HEK293 (cell line): Measurements from ENCODE around the gene PIK3CA.

Experiments
- ATF2 ChIP-seq: fragments of 450-650 bp; formaldehyde crosslinking; IDR thresholded peaks from 2 replicates; pipeline ENCODE4 v1.5.1; 2016; ENCODE audit warnings: missing biosample characterization, missing genetic modification characterization, low read depth
- FEZF1 ChIP-seq: fragments of 450-650 bp; formaldehyde crosslinking; IDR thresholded peaks from 2 replicates; pipeline ENCODE4 v1.5.1; 2016; ENCODE audit warnings: missing biosample characterization, missing genetic modification characterization
- KLF16 ChIP-seq: fragments of 450-650 bp; formaldehyde crosslinking; IDR thresholded peaks from 2 replicates; pipeline ENCODE4 v1.5.1; 2017; ENCODE audit warnings: missing biosample characterization, missing genetic modification characterization
- MYNN ChIP-seq: fragments of 450-650 bp; formaldehyde crosslinking; IDR thresholded peaks from 2 replicates; pipeline ENCODE4 v1.5.1; 2016; ENCODE audit warnings: missing biosample characterization, missing genetic modification characterization, borderline replicate concordance
- MZF1 ChIP-seq: fragments of 450-650 bp; formaldehyde crosslinking; IDR thresholded peaks from 2 replicates; pipeline ENCODE4 v1.5.1; 2017; ENCODE audit warnings: missing biosample characterization, missing genetic modification characterization, borderline replicate concordance
- PRDM1 ChIP-seq: fragments of 450-650 bp; formaldehyde crosslinking; IDR thresholded peaks from 2 replicates; pipeline ENCODE4; 2016; ENCODE audit warnings: missing biosample characterization, missing genetic modification characterization
- PRDM10 ChIP-seq: fragments of 450-650 bp; formaldehyde crosslinking; IDR thresholded peaks from 2 replicates; pipeline ENCODE4 v1.5.1; 2016; ENCODE audit warnings: missing biosample characterization, missing genetic modification characterization
- PRDM6 ChIP-seq: fragments of 450-650 bp; formaldehyde crosslinking; IDR thresholded peaks from 2 replicates; pipeline ENCODE4 v1.5.1; 2017; ENCODE audit warnings: missing biosample characterization, missing genetic modification characterization
- SP7 ChIP-seq: fragments of 450-650 bp; formaldehyde crosslinking; IDR thresholded peaks from 2 replicates; pipeline ENCODE4 v1.5.1; 2016; ENCODE audit warnings: missing biosample characterization, missing genetic modification characterization
- TRIM28 ChIP-seq: IDR thresholded peaks from 2 replicates; pipeline ENCODE4 v1.6.1; 2011; ENCODE audit warnings: low read length, control low read depth, borderline replicate concordance
- WT1 ChIP-seq: fragments of 450-650 bp; formaldehyde crosslinking; IDR thresholded peaks from 2 replicates; pipeline ENCODE4 v1.5.1; 2016; ENCODE audit warnings: missing biosample characterization, missing genetic modification characterization
- ZBTB1 ChIP-seq: fragments of 450-650 bp; formaldehyde crosslinking; IDR thresholded peaks from 2 replicates; pipeline ENCODE4 v1.5.1; 2016; ENCODE audit warnings: missing biosample characterization, missing genetic modification characterization
- ZBTB7A ChIP-seq: fragments of 450-650 bp; formaldehyde crosslinking; IDR thresholded peaks from 2 replicates; pipeline ENCODE4 v1.5.1; 2016; ENCODE audit warnings: low read depth, missing biosample characterization, missing genetic modification characterization
- ZEB2 ChIP-seq: fragments of 450-650 bp; formaldehyde crosslinking; IDR thresholded peaks from 2 replicates; pipeline ENCODE4 v1.5.1; 2016; ENCODE audit warnings: missing biosample characterization, missing genetic modification characterization
- ZFP37 ChIP-seq: fragments of 450-650 bp; formaldehyde crosslinking; IDR thresholded peaks from 2 replicates; pipeline ENCODE4 v1.5.1; 2016; ENCODE audit warnings: missing biosample characterization, missing genetic modification characterization
- ZNF132 ChIP-seq: fragments of 450-650 bp; formaldehyde crosslinking; IDR thresholded peaks from 2 replicates; pipeline ENCODE4 v1.5.1; 2017; ENCODE audit warnings: missing biosample characterization, missing genetic modification characterization, borderline replicate concordance
- ZNF138 ChIP-seq: fragments of 450-650 bp; formaldehyde crosslinking; IDR thresholded peaks from 2 replicates; pipeline ENCODE4 v1.5.1; 2016; ENCODE audit warnings: missing biosample characterization, missing genetic modification characterization, borderline replicate concordance
- ZNF146 ChIP-seq: fragments of 450-650 bp; formaldehyde crosslinking; IDR thresholded peaks from 2 replicates; pipeline ENCODE4 v1.5.1; 2016; ENCODE audit warnings: missing biosample characterization, missing genetic modification characterization
- ZNF155 ChIP-seq: fragments of 450-650 bp; formaldehyde crosslinking; IDR thresholded peaks from 2 replicates; pipeline ENCODE4 v1.5.1; 2016; ENCODE audit warnings: missing biosample characterization, missing genetic modification characterization
- ZNF174 ChIP-seq: fragments of 450-650 bp; formaldehyde crosslinking; IDR thresholded peaks from 2 replicates; pipeline ENCODE4 v1.5.0; 2017; ENCODE audit warnings: missing biosample characterization, mild to moderate bottlenecking, missing genetic modification characterization
- ZNF350 ChIP-seq: fragments of 450-650 bp; formaldehyde crosslinking; IDR thresholded peaks from 2 replicates; pipeline ENCODE4 v1.5.0; 2017; ENCODE audit warnings: missing biosample characterization, mild to moderate bottlenecking, missing genetic modification characterization
- ZNF362 ChIP-seq: fragments of 450-650 bp; formaldehyde crosslinking; IDR thresholded peaks from 2 replicates; pipeline ENCODE4 v1.5.1; 2016; ENCODE audit warnings: missing biosample characterization, missing genetic modification characterization
- ZNF366 ChIP-seq: fragments of 450-650 bp; formaldehyde crosslinking; conservative IDR thresholded peaks from 2 replicates; pipeline ENCODE4 v1.5.1; 2016; ENCODE audit warnings: missing biosample characterization, missing genetic modification characterization
- ZNF426 ChIP-seq: fragments of 450-650 bp; formaldehyde crosslinking; IDR thresholded peaks from 2 replicates; pipeline ENCODE4 v1.5.1; 2017; ENCODE audit warnings: missing biosample characterization, missing genetic modification characterization, mild to moderate bottlenecking, inconsistent platforms, moderate library complexity
- ZNF514 ChIP-seq: fragments of 450-650 bp; formaldehyde crosslinking; IDR thresholded peaks from 2 replicates; pipeline ENCODE4 v1.5.1; 2016; ENCODE audit warnings: missing biosample characterization, missing genetic modification characterization
- ZNF521 ChIP-seq: fragments of 450-650 bp; formaldehyde crosslinking; IDR thresholded peaks from 2 replicates; pipeline ENCODE4 v1.5.1; 2017; ENCODE audit warnings: missing biosample characterization, mild to moderate bottlenecking, missing genetic modification characterization
- ZNF530 ChIP-seq: fragments of 450-650 bp; formaldehyde crosslinking; IDR thresholded peaks from 2 replicates; pipeline ENCODE4 v1.5.1; 2016; ENCODE audit warnings: low read depth, missing biosample characterization, missing genetic modification characterization
- ZNF596 ChIP-seq: fragments of 450-650 bp; IDR thresholded peaks from 2 replicates; pipeline ENCODE4 v1.5.0; 2018; ENCODE audit warnings: missing biosample characterization, mild to moderate bottlenecking, missing genetic modification characterization, moderate library complexity
- ZNF600 ChIP-seq: fragments of 450-650 bp; formaldehyde crosslinking; IDR thresholded peaks from 2 replicates; pipeline ENCODE4 v1.5.1; 2016; ENCODE audit warnings: missing biosample characterization, missing genetic modification characterization
- ZNF639 ChIP-seq: fragments of 450-650 bp; formaldehyde crosslinking; IDR thresholded peaks from 2 replicates; pipeline ENCODE4 v1.5.1; 2016; ENCODE audit warnings: missing biosample characterization, missing genetic modification characterization
- ZNF785 ChIP-seq: fragments of 450-650 bp; formaldehyde crosslinking; IDR thresholded peaks from 2 replicates; pipeline ENCODE4 v1.5.1; 2016; ENCODE audit warnings: missing biosample characterization, missing genetic modification characterization
- ZSCAN23 ChIP-seq: fragments of 450-650 bp; formaldehyde crosslinking; IDR thresholded peaks from 2 replicates; pipeline ENCODE4 v1.5.1; 2016; ENCODE audit warnings: missing biosample characterization, missing genetic modification characterization

The PIK3CA gene

GRCh38 chr3:179179979-179180759, 32.0 kb downstream of the PIK3CA start (continued):
- TF ChIP-seq ATF2 (tag by site-specific recombination) (peak; percentile 98), ZSCAN23 (tag by site-specific recombination) (0 out of 2 replicates have a peak, but pooled peaks have one; percentile 46), ZNF521 (tag by site-specific recombination) (no peak), TRIM28 (no peak), ZNF132 (no peak), ZNF350 (tag by site-specific recombination) (no peak), ZBTB7A (tag by site-specific recombination) (no peak), ZNF600 (no peak), PRDM1 (tag by site-specific recombination) (peak; percentile 64), ZNF639 (peak; percentile 10; the same call in 1 of the 2 replicates), SP7 (tag by site-specific recombination) (peak; percentile 89), FEZF1 (no peak; the same call in 1 of the 2 replicates), ZNF146 (tag by site-specific recombination) (no peak), ZNF174 (tag by site-specific recombination) (no peak), ZNF530 (tag by site-specific recombination) (no peak), ZNF362 (tag by site-specific recombination) (peak; percentile 87), ZBTB1 (tag by site-specific recombination) (peak; percentile 24; the same call in 1 of the 2 replicates), MYNN (no peak), ZNF138 (no peak), PRDM6 (peak; percentile 64), ZNF155 (no peak), ZNF514 (tag by site-specific recombination) (no peak), ZFP37 (tag by site-specific recombination) (peak; percentile 27; the same call in 1 of the 2 replicates), WT1 (tag by site-specific recombination) (peak; percentile 55), ZNF366 (tag by site-specific recombination) (peak; percentile 89), ZNF426 (tag by site-specific recombination) (no peak), MZF1 (no peak), ZEB2 (tag by site-specific recombination) (peak; percentile 62; the same call in 1 of the 2 replicates), ZNF785 (no peak), ZNF596 (tag by site-specific recombination) (no peak), PRDM10 (tag by site-specific recombination) (no peak; the same call in 1 of the 2 replicates), KLF16 (tag by site-specific recombination) (no peak)
